GM23248 (cell line): ENCODE measurements around the gene ASAP2.

Experiments used
- EZH2 ChIP-seq: fragments of 200-600 bp; sonication (generic); IDR thresholded peaks from 2 replicates; pipeline ENCODE4 v1.6.1; 2018; ENCODE audit warnings: antibody characterized with exemption, mild to moderate bottlenecking; ENCODE audit not compliant: insufficient read depth, poor library complexity, severe bottlenecking
- EZH2phosphoT487 ChIP-seq: fragments of 200-600 bp; sonication (generic); IDR thresholded peaks from 2 replicates; pipeline ENCODE4 v1.6.1; 2018; ENCODE audit warnings: antibody characterized with exemption, moderate library complexity, mild to moderate bottlenecking, low read depth; ENCODE audit not compliant: insufficient read depth

GRCh38 chr2:9205963-9206948 lies at the start of gene ASAP2:
- TF ChIP-seq EZH2phosphoT487 (no peak), EZH2 (no peak)
